ENCODE data around the gene RPL26.
"Not testable (repeated sequence)": the region's sequence is repeated elsewhere in the genome, so short reads cannot be mapped to it uniquely, and the experiment has no call there.

The RPL26 gene

GRCh38 chr17:8362651-8363332, 20.2 kb downstream of the RPL26 start:
- no peak for DNase-seq

DNA sequence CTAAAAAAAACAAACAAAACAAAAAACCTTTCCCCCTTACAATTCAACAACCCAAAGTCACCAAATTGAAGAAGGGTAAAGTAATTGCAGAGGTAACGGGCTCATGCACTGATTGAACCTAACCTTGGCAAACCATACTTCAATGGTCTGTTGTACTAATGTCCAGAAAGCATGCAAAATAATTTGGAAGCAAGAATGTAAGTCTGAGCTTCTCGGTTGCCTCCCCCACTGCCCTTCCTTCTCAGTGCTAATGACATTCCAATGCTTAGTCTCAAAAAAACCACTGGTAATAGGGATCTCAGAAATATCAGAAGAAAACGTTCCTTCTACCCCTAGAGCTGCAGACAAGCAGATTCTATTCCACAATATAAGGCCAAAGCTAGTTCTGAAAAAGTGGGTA, 22.2 kb downstream of the RPL26 start:
- no peak for DNase-seq

GRCh38 chr17:8360260-8360659, 22.7 kb downstream of the RPL26 start:
- no peak for DNase-seq

- no peak for DNase-seq
Measured at GRCh38 chr17:8359769-8360168, 23.2 kb downstream of the RPL26 start.

GRCh38 chr17:8357910-8358309, 25.1 kb downstream of the RPL26 start:
- no peak for DNase-seq

- DNase-seq: no peak
Measured at GRCh38 chr17:8354236-8354635, 28.8 kb downstream of the RPL26 start.

DNA sequence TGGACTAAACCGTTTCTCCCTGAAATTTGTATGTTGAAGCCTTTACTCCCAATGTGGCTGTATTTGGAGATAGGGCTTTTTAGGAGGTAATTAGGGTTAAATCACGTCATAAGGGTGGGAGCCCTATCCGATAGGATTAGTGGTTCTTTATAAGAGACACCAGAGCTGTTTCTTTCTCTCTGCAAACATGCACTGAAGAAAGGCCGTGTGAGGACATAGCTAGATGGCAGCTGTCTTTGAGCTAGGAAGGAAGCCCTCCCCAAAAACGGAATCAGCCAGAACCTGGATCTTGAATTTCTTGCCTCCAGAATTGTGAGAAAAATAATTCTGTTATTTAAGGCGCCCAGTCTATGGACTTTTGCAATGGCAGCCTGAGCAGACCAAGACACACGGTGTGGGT, 29.3 kb downstream of the RPL26 start:
- DNase-seq: no peak

- DNase-seq: no peak
Measured at GRCh38 chr17:8350339-8350738, 32.7 kb downstream of the RPL26 start.

- not testable (repeated sequence) for DNase-seq
Measured at GRCh38 chr17:8347001-8347400, 36.0 kb downstream of the RPL26 start.

GRCh38 chr17:8345951-8346665, 36.9 kb downstream of the RPL26 start:
- no peak for DNase-seq

DNA sequence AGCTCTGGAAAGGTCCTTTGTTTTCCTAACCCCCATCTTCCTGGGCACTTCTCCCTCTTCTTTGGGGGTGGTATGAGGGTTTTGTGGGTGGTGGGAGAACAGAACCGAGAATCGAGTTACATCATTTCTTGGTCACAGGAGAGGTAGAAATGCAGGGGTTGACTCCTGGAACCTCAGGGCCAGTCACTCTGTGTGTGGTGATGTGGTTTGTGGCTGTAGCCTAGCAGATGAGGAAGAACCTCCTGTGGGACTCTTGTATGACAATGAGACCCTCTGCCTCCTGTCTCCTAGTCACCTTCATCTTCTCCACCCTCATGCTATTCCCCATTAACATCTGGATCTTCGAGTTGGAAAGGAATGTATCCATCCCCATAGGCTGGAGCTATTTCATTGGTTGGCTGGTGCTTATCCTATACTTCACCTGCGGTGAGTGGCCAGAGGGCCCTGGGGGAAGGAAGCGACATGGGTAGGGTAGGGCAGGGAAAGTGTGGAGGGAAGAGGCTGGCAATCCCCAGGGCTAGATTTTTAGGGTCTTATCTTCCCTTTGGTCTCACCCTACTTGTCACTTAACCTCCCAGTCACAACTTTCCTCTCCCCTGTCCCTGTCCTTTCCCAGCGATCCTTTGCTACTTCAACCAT, 37.8 kb downstream of the RPL26 start:
- no peak for DNase-seq

- DNase-seq: no peak
Measured at GRCh38 chr17:8341456-8341855, 41.5 kb downstream of the RPL26 start.

DNA sequence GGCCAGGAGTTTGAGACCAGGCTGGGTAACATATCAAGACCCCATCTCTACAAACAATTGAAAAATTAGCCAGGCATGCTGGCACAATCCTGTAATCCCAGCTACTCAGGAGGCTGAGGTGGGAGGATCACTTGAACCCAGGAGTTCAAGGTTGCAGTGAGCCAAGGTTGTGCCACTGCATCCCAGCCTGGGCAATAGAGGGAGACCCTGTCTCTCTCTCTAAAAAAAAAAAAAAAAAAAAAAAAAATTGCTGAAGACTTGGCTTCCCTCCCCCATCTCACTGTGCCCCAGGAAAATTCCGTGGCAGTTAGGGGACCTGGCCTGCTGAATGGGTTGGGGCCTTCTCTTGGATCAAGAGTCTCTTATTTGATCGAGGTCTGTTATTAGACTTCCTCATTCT, 43.5 kb downstream of the RPL26 start, which contains the start of gene ODF4:
ODF4 (plus strand) TSS at position 301 of the 400 bp plus-strand sequence. CDS start 212 bp downstream, outside the sequence.
- no peak for DNase-seq

- DNase-seq: no peak
Measured at GRCh38 chr17:8338753-8339140, 44.2 kb downstream of the RPL26 start.

GRCh38 chr17:8337802-8338752, 44.9 kb downstream of the RPL26 start:
- no peak for DNase-seq

GRCh38 chr17:8333281-8333680, 49.7 kb downstream of the RPL26 start:
- DNase-seq: no peak

GRCh38 chr17:8332688-8333087, 50.3 kb downstream of the RPL26 start:
- DNase-seq: no peak

DNA sequence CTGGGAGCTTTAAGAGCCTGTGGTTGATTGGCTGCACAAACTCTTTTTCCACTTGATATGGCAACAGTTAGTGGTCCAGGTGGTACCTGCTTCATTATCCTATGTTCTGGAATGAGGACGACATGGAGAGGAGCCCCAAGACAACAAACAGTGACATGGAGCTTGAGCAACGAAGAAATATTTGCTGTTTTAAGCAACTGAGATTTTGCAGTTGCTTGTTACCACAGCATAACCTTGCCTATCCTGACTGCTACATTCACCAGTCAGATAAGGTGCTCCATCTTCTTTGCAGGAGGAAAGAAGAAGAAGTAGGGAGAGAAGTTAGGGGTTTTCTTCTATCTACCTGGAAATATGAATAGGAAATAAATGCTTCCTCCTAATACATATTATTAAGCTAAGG, 50.9 kb downstream of the RPL26 start:
- no peak for DNase-seq
